MCF 10A (cell line): ENCODE data around the gene HDAC1. TPM values are rescaled to one million over a fixed set of nuclear protein-coding genes. Genes with fewer than 3 reads are reported as not detected.
"Not testable (repeated sequence)": the region's sequence is repeated elsewhere in the genome, so short reads cannot be mapped to it uniquely, and the experiment has no call there.

ENCODE experiments used
- BruUV-seq: library from RNA; stranded (reverse); fragments of 400-500 nt; replicated peaks from 2 replicates; lab custom pipeline; 2021; lab: Mats Ljungman, UMichigan
- CTCF ChIA-PET: fragments of 300-600 bp; sonication (Branson Sonifier 250); formaldehyde crosslinking; extraction: SDS; loops from one replicate; lab custom pipeline; 2021; ENCODE audit warnings: antibody characterized with exemption, inconsistent platforms; lab: Yijun Ruan, JAX
- POLR2A ChIA-PET: fragments of 300-600, 350-650 bp; sonication (Branson Sonifier 250); formaldehyde crosslinking; extraction: SDS; loops from one replicate; lab custom pipeline; 2020; ENCODE audit warnings: antibody characterized with exemption, inconsistent platforms; lab: Yijun Ruan, JAX
- DNase-seq: peaks from one replicate; pipeline ENCODE4 v3.0.0-alpha.2; 2018; ENCODE audit not compliant: unreplicated experiment
- H3K27ac Mint-ChIP-seq: one replicate; pipeline ENCODE4 v1.8.0; 2022; ENCODE audit warnings: mild to moderate bottlenecking, low read depth, mixed read lengths; ENCODE audit not compliant: unreplicated experiment
- H3K27me3 Mint-ChIP-seq: one replicate; pipeline ENCODE4 v1.8.0; 2022; ENCODE audit warnings: mixed read lengths; ENCODE audit not compliant: insufficient read depth, unreplicated experiment
- H3K36me3 Mint-ChIP-seq: one replicate; pipeline ENCODE4 v1.8.0; 2022; ENCODE audit warnings: mild to moderate bottlenecking, moderate library complexity, mixed read lengths; ENCODE audit not compliant: insufficient read depth, unreplicated experiment
- H3K4me1 Mint-ChIP-seq: one replicate; pipeline ENCODE4 v1.8.0; 2022; ENCODE audit warnings: mixed read lengths; ENCODE audit not compliant: insufficient read depth, unreplicated experiment
- H3K4me3 Mint-ChIP-seq: one replicate; pipeline ENCODE4 v1.8.0; 2022; ENCODE audit warnings: mild to moderate bottlenecking, moderate library complexity, mixed read lengths; ENCODE audit not compliant: unreplicated experiment
- H3K9me3 Mint-ChIP-seq: one replicate; pipeline ENCODE4 v1.8.0; 2022; ENCODE audit warnings: mixed read lengths; ENCODE audit not compliant: unreplicated experiment
- CTCF ChIP-seq: fragments of 200-600 bp; IDR thresholded peaks from one replicate; pipeline ENCODE4 v1.8.0; 2022; ENCODE audit warnings: antibody characterized with exemption, mild to moderate bottlenecking; ENCODE audit not compliant: unreplicated experiment
- intact Hi-C: fragments of 100-400 bp; cut with micrococcal nuclease; formaldehyde crosslinking; loops from 2 replicates; pipeline ENCODE4 v1.14.1; 2022
- total RNA-seq: library from RNA; stranded (reverse); gene quantifications from 2 replicates; pipeline ENCODE4 v1.2.3, GENCODE V29; 2022

The HDAC1 gene
- total RNA-seq, 1 experiment from 2014 or later, result 39.7 TPM

- TF ChIP-seq CTCF, result no peak
- Mint-ChIP-seq H3K27me3 (no peaks in the 10 kb centered on the region), H3K4me1 (no peaks in the 10 kb centered on the region), H3K27ac (no peak overlapping the region), H3K4me3 (no peak overlapping the region), H3K36me3 (no peaks in the 10 kb centered on the region), H3K9me3 (no peaks in the 10 kb centered on the region)
- DNase-seq, result no peak
- CTCF ChIA-PET, result interaction anchor here (1.0 kb wide), 1 partner anchor 41 kb away, joined by 3 read pairs; no protein-coding TSS in a partner anchor
- POLR2A ChIA-PET, result no interaction called here
- BruUV-seq, result no TSS peak
- intact Hi-C loops, result no loop called here
These were observed 34.7 kb upstream of the HDAC1 start for GRCh38 chr1:32257227-32257508.

- H3K27me3 Mint-ChIP-seq, CTCF ChIA-PET, H3K36me3 Mint-ChIP-seq, H3K9me3 Mint-ChIP-seq, DNase-seq, BruUV-seq, H3K4me3 Mint-ChIP-seq, intact Hi-C loops, POLR2A ChIA-PET, H3K4me1 Mint-ChIP-seq, H3K27ac Mint-ChIP-seq: not testable (repeated sequence)
These were observed 28.7 kb upstream of the HDAC1 start for GRCh38 chr1:32263236-32263593.

- Mint-ChIP-seq H3K27ac (no peak overlapping the region), H3K36me3 (no peaks in the 10 kb centered on the region), H3K9me3 (no peaks in the 10 kb centered on the region), H3K4me1 (no peaks in the 10 kb centered on the region), H3K4me3 (no peak overlapping the region), H3K27me3 (no peaks in the 10 kb centered on the region)
- no TSS peak for BruUV-seq
- no peak for DNase-seq
- ChIA-PET POLR2A (no interaction called here), CTCF (no interaction called here)
- no peak for TF ChIP-seq CTCF
- intact Hi-C loops, result no loop called here
These were observed 28.1 kb upstream of the HDAC1 start for GRCh38 chr1:32263744-32264143.

GRCh38 chr1:32265846-32266245, 26.0 kb upstream of the HDAC1 start:
- Mint-ChIP-seq H3K9me3 (no peaks in the 10 kb centered on the region), H3K27ac (no peak overlapping the region), H3K27me3 (no peaks in the 10 kb centered on the region), H3K36me3 (no peaks in the 10 kb centered on the region), H3K4me3 (no peak overlapping the region), H3K4me1 (no peaks in the 10 kb centered on the region)
- ChIA-PET POLR2A (interaction anchor here (0.6 to 1.6 kb wide), 2 partner anchors 15 to 26 kb away, joined by 5 to 7 read pairs; partner anchors contain the start of gene HDAC1), CTCF (no interaction called here)
- TF ChIP-seq CTCF, result no peak
- BruUV-seq, result no TSS peak
- DNase-seq, result no peak
- intact Hi-C loops, result no loop called here
